HEK293T (cell line): ENCODE measurements around the gene KIF3A.

Experiments
- ARNT ChIP-seq: fragments of 450-650 bp; IDR thresholded peaks from 2 replicates; pipeline ENCODE4 v1.6.1; 2017; ENCODE audit warnings: mild to moderate bottlenecking
- BHLHE40 ChIP-seq: fragments of 450-650 bp; IDR thresholded peaks from 2 replicates; pipeline ENCODE4 v1.6.1; 2016; ENCODE audit warnings: mild to moderate bottlenecking, moderate library complexity, borderline replicate concordance
- ELF4 ChIP-seq: fragments of 450-650 bp; IDR thresholded peaks from 2 replicates; pipeline ENCODE4 v1.6.1; 2017; ENCODE audit warnings: antibody characterized with exemption
- FOXK2 ChIP-seq: fragments of 450-650 bp; IDR thresholded peaks from 2 replicates; pipeline ENCODE4 v1.6.1; 2016; ENCODE audit warnings: mild to moderate bottlenecking
- FOXM1 ChIP-seq: fragments of 450-650 bp; IDR thresholded peaks from 2 replicates; pipeline ENCODE4 v1.6.1; 2017; ENCODE audit warnings: mild to moderate bottlenecking, borderline replicate concordance
- HDGF ChIP-seq: fragments of 450-650 bp; IDR thresholded peaks from 2 replicates; pipeline ENCODE4 v1.6.1; 2017; ENCODE audit warnings: antibody characterized with exemption, borderline replicate concordance
- PKNOX1 ChIP-seq: fragments of 450-650 bp; IDR thresholded peaks from 2 replicates; pipeline ENCODE4 v1.6.1; 2016
- SP1 ChIP-seq: fragments of 450-650 bp; IDR thresholded peaks from 2 replicates; pipeline ENCODE4 v1.6.1; 2017
- TARDBP ChIP-seq: fragments of 450-650 bp; IDR thresholded peaks from 2 replicates; pipeline ENCODE4 v1.6.1; 2016
- ZNF384 ChIP-seq: fragments of 450-650 bp; IDR thresholded peaks from 2 replicates; pipeline ENCODE4 v1.6.1; 2016

- no peak for TF ChIP-seq ELF4
- no peak for TF ChIP-seq FOXK2
- TF ChIP-seq TARDBP: no peak
- TF ChIP-seq ARNT: no peak
- no peak for TF ChIP-seq FOXM1
- TF ChIP-seq BHLHE40: no peak
- no peak for TF ChIP-seq PKNOX1
- TF ChIP-seq ZNF384: no peak
- TF ChIP-seq HDGF: no peak
- TF ChIP-seq SP1: no peak
Measured at GRCh38 chr5:132761321-132762240, 24.2 kb upstream of the KIF3A start.
